Bronchial epithelial cell (primary cell): ENCODE results near the gene GPR27. TPM values are rescaled to one million over a fixed set of nuclear protein-coding genes. Genes with fewer than 3 reads are reported as not detected.

Experiments used
- total RNA-seq: library from RNA; depleted of rRNA; stranded (reverse); fragments of >200 nt; gene quantifications from 2 replicates; pipeline ENCODE4 v1.2.1, GENCODE V29; 2014

GPR27 gene
- total RNA-seq, 1 donor from 2014 or later: 0.53 TPM

Other genes starting within 250 kb of the GPR27 start
- 33.2 and 33.3 TPM in 2 replicates for gene FOXP1, start 170.1 kb upstream of the GPR27 start, total RNA-seq
- 2.1 and 3.1 TPM in 2 replicates for gene EIF4E3, start 28.5 kb upstream of the GPR27 start, total RNA-seq
- not detected in 2 replicates for gene PROK2, start 31.3 kb downstream of the GPR27 start, total RNA-seq